ENCODE results near the gene FPR3. TPM values are rescaled to one million over a fixed set of nuclear protein-coding genes. Genes with fewer than 3 reads are reported as not detected.

FPR3 gene
- total and polyA plus RNA-seq, 10 donors = 3.4 to 19.7 (median 9.2) TPM

GRCh38 chr19:51780270-51780669 is 14.7 kb upstream of the FPR3 start:
- H3K9me3 ChIP-seq = no peaks in the 10 kb centered on the region
- no peak overlapping the region for H3K4me3 ChIP-seq
- peaks cover 0 to 41% (median 0%) of the 10 kb centered on the region in 7 donors for H3K27me3 ChIP-seq (replicated peaks in 1 of 7)
- WGBS, 5 donors = 33 to 38% (median 36%) methylated on average over 2 of the region's 2 CpGs
- TF ChIP-seq POLR2A (IDR thresholded peaks at IDR 0.05) = no peak
- no peak for TF ChIP-seq CTCF (IDR thresholded peaks at IDR 0.05 in 8 of 11, conservative IDR thresholded peaks at IDR 0.05 in 3 of 11)
- no peak for TF ChIP-seq POLR2AphosphoS5 (IDR thresholded peaks at IDR 0.05)
- DNase-seq = no peak
- H3K27ac ChIP-seq = no peak overlapping the region
- no peaks in the 10 kb centered on the region for H3K36me3 ChIP-seq
- intact Hi-C loops (cut with DNase I; ENCODE audit: low total_unique reads) = no loop called here
- H3K4me1 ChIP-seq = peaks cover 0 to 48% (median 8%) of the 10 kb centered on the region in 6 donors

GRCh38 chr19:51781999-51782398 is 13.0 kb upstream of the FPR3 start:
- Histone ChIP-seq H3K27me3 (replicated peaks in 1 of 7) (peaks cover 0 to 41% (median 0%) of the 10 kb centered on the region in 7 donors), H3K27ac (peak overlapping the region in 1 of 8 donors; percentile 26), H3K4me3 (no peak overlapping the region), H3K36me3 (no peaks in the 10 kb centered on the region), H3K9me3 (no peaks in the 10 kb centered on the region), H3K4me1 (peaks cover 0 to 61% (median 11%) of the 10 kb centered on the region in 6 donors)
- intact Hi-C loops (cut with DNase I; ENCODE audit: low total_unique reads) = no loop called here
- DNase-seq = no peak
- no peak for TF ChIP-seq POLR2AphosphoS5 (IDR thresholded peaks at IDR 0.05)
- WGBS, 5 donors = 33 to 58% (median 49%) methylated on average over 3 of the region's 3 CpGs

- peaks cover 0 to 4% (median 0%) of the 10 kb centered on the region in 8 donors for H3K9me3 ChIP-seq
- WGBS, 5 donors = 12 to 26% (median 17%) methylated on average over 3 of the region's 3 CpGs
- TF ChIP-seq CTCF (IDR thresholded peaks at IDR 0.05 in 8 of 11, conservative IDR thresholded peaks at IDR 0.05 in 3 of 11) (peak in 4 of 11 experiments; percentile 7 to 45 (median 24)), POLR2A (IDR thresholded peaks at IDR 0.05) (no peak), POLR2AphosphoS5 (IDR thresholded peaks at IDR 0.05) (no peak)
- DNase-seq = no peak
- H3K27me3 ChIP-seq (replicated peaks in 1 of 7) = peaks cover 0 to 34% (median 0%) of the 10 kb centered on the region in 7 donors
- H3K27ac ChIP-seq = peak overlapping the region in 3 of 8 donors; percentile 60 to 78 (median 77)
- H3K4me3 ChIP-seq = no peak overlapping the region
- H3K4me1 ChIP-seq = peaks cover 0 to 52% (median 3%) of the 10 kb centered on the region in 6 donors
- H3K36me3 ChIP-seq = no peaks in the 10 kb centered on the region
- intact Hi-C loops (cut with DNase I; ENCODE audit: low total_unique reads) = no loop called here
Measured at GRCh38 chr19:51783372-51783771, 11.6 kb upstream of the FPR3 start.

- TF ChIP-seq POLR2AphosphoS5 (IDR thresholded peaks at IDR 0.05) = no peak
- no peak for TF ChIP-seq CTCF (IDR thresholded peaks at IDR 0.05 in 8 of 11, conservative IDR thresholded peaks at IDR 0.05 in 3 of 11)
- TF ChIP-seq POLR2A (IDR thresholded peaks at IDR 0.05) = no peak
- H3K36me3 ChIP-seq = no peaks in the 10 kb centered on the region
- H3K27ac ChIP-seq = peak overlapping the region in 6 of 8 donors; percentile 28 to 78 (median 50)
- H3K9me3 ChIP-seq = peaks cover 0 to 7% (median 0%) of the 10 kb centered on the region in 8 donors
- H3K4me1 ChIP-seq = peaks cover 0 to 52% (median 3%) of the 10 kb centered on the region in 6 donors
- H3K4me3 ChIP-seq = no peak overlapping the region
- peaks cover 0 to 26% (median 0%) of the 10 kb centered on the region in 7 donors for H3K27me3 ChIP-seq (replicated peaks in 1 of 7)
- 68 to 70% (median 69%) methylated on average over 6 of the region's 6 CpGs for WGBS, 5 donors
- intact Hi-C loops (cut with DNase I; ENCODE audit: low total_unique reads) = no loop called here
- no peak for DNase-seq
Measured at GRCh38 chr19:51784109-51784785, 10.7 kb upstream of the FPR3 start.
